HG03565 (cell line): ENCODE data around the gene SCAMP4.

Experiments
- ATAC-seq: cut with Tn5 transposase; IDR thresholded peaks from one replicate; pipeline ENCODE4 v1.9.1; 2021; ENCODE audit warnings: mild to moderate bottlenecking, moderate library complexity; ENCODE audit not compliant: unreplicated experiment

Gene SCAMP4

GRCh38 chr19:1912760-1913505, 7.7 kb downstream of the SCAMP4 start:
- ATAC-seq = no peak

GRCh38 chr19:1913781-1914577, 8.8 kb downstream of the SCAMP4 start:
- no peak for ATAC-seq

- no peak for ATAC-seq
Measured at GRCh38 chr19:1914826-1915341, 9.7 kb downstream of the SCAMP4 start.

DNA sequence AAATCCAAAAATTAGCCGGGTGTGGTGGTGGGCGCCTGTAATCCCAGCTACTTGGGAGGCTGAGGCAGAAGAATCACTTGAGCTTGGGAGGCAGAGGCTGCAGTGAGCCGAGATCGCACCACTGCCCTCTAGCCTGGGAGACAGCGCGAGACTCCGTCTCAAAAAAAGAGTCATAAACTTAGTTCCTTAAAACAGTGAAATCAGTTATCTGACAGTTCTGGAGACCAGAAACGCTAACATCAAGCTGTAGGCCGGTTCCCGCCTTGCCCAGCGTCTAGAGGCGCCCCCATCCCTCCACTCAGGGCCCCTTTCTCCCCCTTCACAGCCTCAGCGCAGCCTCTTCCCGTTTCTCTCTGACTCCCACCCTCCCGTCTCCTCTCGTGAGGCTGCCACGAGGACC, 11.9 kb downstream of the SCAMP4 start:
- no peak for ATAC-seq

DNA sequence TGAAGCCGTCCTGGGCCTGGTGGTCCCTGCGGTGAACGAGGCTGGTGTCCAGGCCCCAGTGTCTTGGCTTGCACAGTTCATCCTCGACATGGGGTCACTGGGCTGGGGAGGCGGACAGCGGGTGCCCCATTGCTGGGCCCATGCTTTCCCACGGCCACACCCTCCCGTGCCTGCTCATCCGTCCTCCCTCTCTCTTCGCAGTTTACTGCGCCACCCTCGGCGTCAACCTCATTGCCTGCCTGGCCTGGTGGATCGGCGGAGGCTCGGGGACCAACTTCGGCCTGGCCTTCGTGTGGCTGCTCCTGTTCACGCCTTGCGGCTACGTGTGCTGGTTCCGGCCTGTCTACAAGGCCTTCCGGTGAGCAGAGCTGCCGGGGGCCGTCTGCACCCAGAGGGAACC, 12.7 kb downstream of the SCAMP4 start:
- no peak for ATAC-seq

GRCh38 chr19:1918975-1919374, 13.8 kb downstream of the SCAMP4 start:
- ATAC-seq = no peak

DNA sequence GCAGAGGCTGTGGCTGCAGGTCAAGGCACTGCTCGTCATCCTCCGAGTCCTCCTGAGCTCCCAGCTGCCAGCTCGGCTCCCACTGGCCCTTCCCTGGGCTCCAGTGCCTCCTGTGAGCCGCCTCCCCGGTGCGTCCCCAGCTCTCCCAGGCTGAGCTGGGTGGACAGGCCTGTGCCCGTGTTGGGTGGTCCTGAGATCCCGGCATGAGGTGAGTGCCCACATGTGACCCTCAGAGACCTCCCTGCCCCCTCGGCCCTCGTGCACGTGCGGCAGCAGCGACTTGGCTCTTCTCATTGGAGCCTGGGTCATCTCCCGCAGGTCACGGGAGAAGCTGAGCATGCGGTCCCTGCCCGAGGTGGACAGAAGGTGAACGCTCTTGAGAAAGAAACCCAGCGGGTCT, 15.4 kb downstream of the SCAMP4 start:
- ATAC-seq = no peak

DNA sequence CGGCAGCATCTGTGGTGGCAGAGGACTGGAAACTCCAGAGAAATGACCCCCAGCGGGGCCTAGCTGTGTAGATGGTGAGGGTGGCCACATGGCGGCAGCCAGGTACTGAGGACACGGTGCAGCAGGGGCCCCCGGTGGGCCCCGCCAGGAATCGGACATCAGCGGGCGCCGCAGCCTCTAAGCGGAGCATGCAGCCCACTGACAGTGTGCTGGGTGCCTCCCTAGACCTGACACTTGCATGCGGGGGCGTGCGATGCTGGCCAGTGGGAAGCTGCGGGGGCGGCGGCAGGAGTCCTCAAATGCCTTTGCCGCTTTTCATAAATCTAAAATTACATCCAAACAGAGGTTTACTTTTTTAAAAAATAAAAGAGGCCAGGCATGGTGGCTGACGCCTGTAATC, 16.1 kb downstream of the SCAMP4 start:
- ATAC-seq = no peak

DNA sequence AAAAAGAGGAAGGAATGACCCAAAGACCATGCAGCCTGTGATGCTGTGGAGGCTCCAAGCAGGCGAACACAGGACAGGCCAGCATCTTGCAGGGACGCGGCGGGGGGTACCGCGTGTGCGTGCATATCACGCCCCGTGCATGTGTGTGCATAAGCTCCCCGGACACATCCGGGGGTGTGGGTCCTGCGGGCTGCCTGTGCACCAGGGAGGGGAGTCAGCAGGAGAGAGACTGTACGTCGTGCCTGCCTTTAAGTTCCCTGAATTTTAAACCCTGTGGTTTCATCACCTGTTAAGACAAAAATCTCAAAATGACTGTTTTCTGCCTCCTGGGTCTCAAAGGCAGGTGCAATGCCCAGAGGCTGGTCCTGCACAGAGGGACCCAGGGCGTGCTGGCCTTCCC, 16.6 kb downstream of the SCAMP4 start:
- no peak for ATAC-seq

GRCh38 chr19:1922803-1923202, 17.6 kb downstream of the SCAMP4 start:
- no peak for ATAC-seq

- ATAC-seq = no peak
Measured at GRCh38 chr19:1923319-1923718, 18.1 kb downstream of the SCAMP4 start.

- no peak for ATAC-seq
Measured at GRCh38 chr19:1924320-1924961, 19.2 kb downstream of the SCAMP4 start.

DNA sequence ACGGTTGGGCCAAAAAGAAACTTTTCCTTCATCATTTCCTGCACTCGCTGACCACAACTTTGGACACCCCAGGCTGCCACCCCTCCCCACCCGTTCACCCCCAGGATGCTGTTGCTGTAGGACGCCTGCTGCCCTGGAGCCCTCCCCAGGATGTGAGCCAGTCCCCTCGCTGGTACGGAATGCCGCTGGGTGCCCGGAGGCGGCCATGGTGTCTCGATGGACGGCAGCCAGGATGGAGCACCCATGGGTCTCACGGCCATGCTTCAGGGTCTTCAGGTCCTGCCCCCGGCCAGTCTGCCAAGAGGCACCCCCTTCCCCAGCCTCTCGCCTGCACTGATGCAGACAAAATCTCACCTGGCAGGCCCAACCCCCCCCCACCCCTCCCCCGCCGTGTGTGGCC, 20.3 kb downstream of the SCAMP4 start:
- no peak for ATAC-seq

- ATAC-seq = no peak
Measured at GRCh38 chr19:1929021-1929742, 24.0 kb downstream of the SCAMP4 start.

GRCh38 chr19:1931445-1931844, 26.2 kb downstream of the SCAMP4 start:
- ATAC-seq = no peak

DNA sequence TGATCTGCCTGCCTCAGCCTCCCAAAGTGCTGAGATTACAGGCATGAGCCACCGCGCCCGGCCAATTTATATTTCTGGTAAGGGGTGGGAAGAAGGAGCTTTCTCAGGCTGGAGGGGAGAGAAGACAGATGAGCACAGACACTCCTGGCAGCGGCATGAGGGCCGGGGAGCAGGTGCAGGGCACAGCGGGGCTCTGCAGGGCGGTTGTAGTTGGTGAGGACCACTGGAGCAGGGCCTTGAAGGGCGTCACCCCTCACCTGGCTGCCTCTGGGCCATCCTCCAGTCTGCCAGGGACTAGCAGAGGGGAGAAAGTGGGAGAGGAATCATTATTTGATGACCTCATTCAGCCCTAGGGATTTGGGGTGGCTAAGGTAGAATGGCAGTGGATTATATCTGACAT, 27.2 kb downstream of the SCAMP4 start:
- ATAC-seq = no peak

- ATAC-seq = no peak
Measured at GRCh38 chr19:1933244-1933643, 28.0 kb downstream of the SCAMP4 start.

DNA sequence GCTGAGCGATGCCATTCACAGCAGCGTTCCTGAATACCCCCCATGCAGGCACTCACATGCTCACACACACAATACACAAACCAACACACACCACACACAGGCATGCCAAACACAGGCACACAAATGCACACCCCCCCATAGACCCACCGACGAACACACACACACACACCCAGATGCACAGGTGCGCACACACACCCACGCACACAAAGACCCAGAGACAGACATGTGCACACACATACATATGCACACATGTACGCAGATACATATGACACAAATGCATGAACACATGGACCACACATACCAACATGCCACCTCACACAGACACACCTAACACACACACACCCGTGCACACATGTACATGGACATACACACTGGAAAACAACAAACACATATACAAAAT, 28.7 kb downstream of the SCAMP4 start:
- no peak for ATAC-seq

GRCh38 chr19:1935484-1936208, 30.4 kb downstream of the SCAMP4 start:
- ATAC-seq = no peak

- no peak for ATAC-seq
Measured at GRCh38 chr19:1936430-1936829, 31.2 kb downstream of the SCAMP4 start.
